GM12801 (cell line): ENCODE data around the gene HDGFL2.

Experiments
- CTCF ChIP-seq: IDR thresholded peaks from one replicate; pipeline ENCODE4 v1.5.1; 2011; ENCODE audit warnings: control low read depth; ENCODE audit not compliant: insufficient read length; ENCODE audit errors: extremely low read depth

The HDGFL2 gene

GRCh38 chr19:4539169-4539692 lies 67.1 kb downstream of the HDGFL2 start:
- TF ChIP-seq CTCF = no peak

- TF ChIP-seq CTCF = no peak
These were observed 67.8 kb downstream of the HDGFL2 start, which contains the start of gene LRG1 for GRCh38 chr19:4539693-4540581. TSS of gene LRG1 (minus strand) at chr19:4540036. CDS start at chr19:4540013, 23 bp downstream.

- no peak for TF ChIP-seq CTCF
These were observed 69.2 kb downstream of the HDGFL2 start for GRCh38 chr19:4541114-4541805.

GRCh38 chr19:4542896-4543841 lies 71.1 kb downstream of the HDGFL2 start:
- no peak for TF ChIP-seq CTCF

GRCh38 chr19:4543842-4544647 lies 71.9 kb downstream of the HDGFL2 start:
- no peak for TF ChIP-seq CTCF

- no peak for TF ChIP-seq CTCF
These were observed 75.5 kb downstream of the HDGFL2 start for GRCh38 chr19:4547303-4548237.
